Measurements from ENCODE around the gene MTOR. TPM values are rescaled to one million over a fixed set of nuclear protein-coding genes. Genes with fewer than 3 reads are reported as not detected.

Gene MTOR
- total and polyA plus RNA-seq, 2 donors (not counting 3 experiments of a cell fraction or from before 2014, with no cell fraction given), result 33.5 to 50.4 TPM

GRCh38 chr1:11291049-11291448 is 28.7 kb upstream of the MTOR start:
- no peak overlapping the region for H3K4me2 ChIP-seq (ENCODE audit: insufficient read depth, low read length)
- H3K4me3 ChIP-seq (replicated peaks in 1 of 3; ENCODE audit: insufficient read depth in 1 of 3, low read depth in 1 of 3, low read length in 3 of 3), result no peak overlapping the region
- no peak for TF ChIP-seq GATA2 (IDR thresholded peaks at IDR 0.05; ENCODE audit: insufficient read depth, insufficient read length, low read depth, low read length)
- TF ChIP-seq POLR2A (IDR thresholded peaks at IDR 0.05; ENCODE audit: low read depth, low read length), result no peak
- no peak for TF ChIP-seq CTCF (IDR thresholded peaks at IDR 0.05; ENCODE audit: extremely low read depth in 1 of 2, insufficient read depth in 1 of 2, low read depth in 1 of 2, low read length in 2 of 2)
- TF ChIP-seq POLR2AphosphoS5 (IDR thresholded peaks at IDR 0.05; ENCODE audit: insufficient read depth, low read depth, low read length), result no peak
- TF ChIP-seq JUN (IDR thresholded peaks at IDR 0.05; ENCODE audit: borderline replicate concordance, insufficient read depth, insufficient read length, low read depth), result no peak
- H3K9me1 ChIP-seq (replicated peaks; ENCODE audit: control insufficient read depth, extremely low read depth, insufficient read depth, low read length), result no peaks in the 10 kb centered on the region
- FAIRE-seq (no peak), DNase-seq (ENCODE audit: low read depth, low spot score) (no peak)
- H3K9me3 ChIP-seq (replicated peaks; ENCODE audit: control insufficient read depth, insufficient read depth, low read length), result no peaks in the 10 kb centered on the region
- H3K27ac ChIP-seq (ENCODE audit: insufficient read depth, low read depth, low read length), result no peak overlapping the region
- ChIA-PET CTCF (interaction anchor here (1.1 to 1.5 kb wide), 3 partner anchors 20 to 355 kb away, joined by 3 to 4 read pairs (median 3); no protein-coding TSS in a partner anchor), POLR2A (interaction anchor here (0.6 to 1.2 kb wide), 2 partner anchors 11 to 22 kb away, joined by 3 read pairs; no protein-coding TSS in a partner anchor)
- dilution Hi-C loops (cut with MboI; ENCODE audit: extremely low pct_ligation_motif_present, low sequenced_read_pairs) (no loop called here), intact Hi-C loops (cut with micrococcal nuclease) (no loop called here)
- peaks cover 0 to 3% of the 10 kb centered on the region in 2 experiments for H3K36me3 ChIP-seq (ENCODE audit: control insufficient read depth in 2 of 2, extremely low read depth in 1 of 2, insufficient read depth in 2 of 2, low read length in 2 of 2)
- no TSS peak for BruUV-seq (replicated peaks)
- no peaks in the 10 kb centered on the region for H3K79me2 ChIP-seq (ENCODE audit: control insufficient read depth, insufficient read depth, low read length)
- no peak overlapping the region for H3K9ac ChIP-seq (replicated peaks; ENCODE audit: extremely low read depth, insufficient read depth, low read length)
- H3K4me1 ChIP-seq (ENCODE audit: control insufficient read depth, extremely low read depth, insufficient read depth, low read length), result no peaks in the 10 kb centered on the region
- no peak overlapping the region for H2AFZ ChIP-seq (ENCODE audit: low read depth, low read length)
- no peaks in the 10 kb centered on the region for H4K20me1 ChIP-seq (replicated peaks; ENCODE audit: control insufficient read depth, extremely low read depth, insufficient read depth, low read length)
- H3K27me3 ChIP-seq (ENCODE audit: control insufficient read depth in 2 of 2, insufficient read depth in 2 of 2, low read length in 2 of 2), result no peaks in the 10 kb centered on the region

GRCh38 chr1:11289064-11289463 is 26.7 kb upstream of the MTOR start:
- intact Hi-C loops (cut with micrococcal nuclease) (no loop called here), dilution Hi-C loops (cut with MboI; ENCODE audit: extremely low pct_ligation_motif_present, low sequenced_read_pairs) (no loop called here)
- CTCF ChIA-PET, result no interaction called here
- no peaks in the 10 kb centered on the region for H3K79me2 ChIP-seq (ENCODE audit: control insufficient read depth, insufficient read depth, low read length)
- TF ChIP-seq POLR2AphosphoS5 (IDR thresholded peaks at IDR 0.05; ENCODE audit: insufficient read depth, low read depth, low read length) (no peak), MAX (IDR thresholded peaks at IDR 0.05; ENCODE audit: insufficient read depth, insufficient read length) (no peak), POLR2A (IDR thresholded peaks at IDR 0.05; ENCODE audit: low read depth, low read length) (no peak), CTCF (IDR thresholded peaks at IDR 0.05; ENCODE audit: extremely low read depth in 1 of 2, insufficient read depth in 1 of 2, low read depth in 1 of 2, low read length in 2 of 2) (no peak), GATA2 (IDR thresholded peaks at IDR 0.05; ENCODE audit: insufficient read depth, insufficient read length, low read depth, low read length) (no peak), EZH2 (IDR thresholded peaks at IDR 0.05; ENCODE audit: borderline replicate concordance, low read depth, low read length, severe bottlenecking) (no peak), MYC (IDR thresholded peaks at IDR 0.05; ENCODE audit: low read depth, low read length) (no peak), JUN (IDR thresholded peaks at IDR 0.05; ENCODE audit: borderline replicate concordance, insufficient read depth, insufficient read length, low read depth) (no peak), FOS (IDR thresholded peaks at IDR 0.05; ENCODE audit: borderline replicate concordance, insufficient read depth, low read length) (no peak)
- no peak overlapping the region for H2AFZ ChIP-seq (ENCODE audit: low read depth, low read length)
- no TSS peak for BruUV-seq (replicated peaks)
- H3K9me1 ChIP-seq (replicated peaks; ENCODE audit: control insufficient read depth, extremely low read depth, insufficient read depth, low read length), result no peaks in the 10 kb centered on the region
- no peak overlapping the region for H3K4me3 ChIP-seq (replicated peaks in 1 of 3; ENCODE audit: insufficient read depth in 1 of 3, low read depth in 1 of 3, low read length in 3 of 3)
- no peaks in the 10 kb centered on the region for H3K27me3 ChIP-seq (ENCODE audit: control insufficient read depth in 2 of 2, insufficient read depth in 2 of 2, low read length in 2 of 2)
- DNase-seq (ENCODE audit: low read depth, low spot score), result no peak
- no peak for FAIRE-seq
- no peak overlapping the region for H3K4me2 ChIP-seq (ENCODE audit: insufficient read depth, low read length)
- H3K27ac ChIP-seq (ENCODE audit: insufficient read depth, low read depth, low read length), result no peak overlapping the region
- no peaks in the 10 kb centered on the region for H4K20me1 ChIP-seq (replicated peaks; ENCODE audit: control insufficient read depth, extremely low read depth, insufficient read depth, low read length)
- no peaks in the 10 kb centered on the region for H3K4me1 ChIP-seq (ENCODE audit: control insufficient read depth, extremely low read depth, insufficient read depth, low read length)
- H3K36me3 ChIP-seq (ENCODE audit: control insufficient read depth in 2 of 2, extremely low read depth in 1 of 2, insufficient read depth in 2 of 2, low read length in 2 of 2), result peaks cover 3 to 5% of the 10 kb centered on the region in 2 experiments
- POLR2A ChIA-PET, result no interaction called here
- H3K9me3 ChIP-seq (replicated peaks; ENCODE audit: control insufficient read depth, insufficient read depth, low read length), result no peaks in the 10 kb centered on the region
- no peak overlapping the region for H3K9ac ChIP-seq (replicated peaks; ENCODE audit: extremely low read depth, insufficient read depth, low read length)

Measured in endothelial cell of umbilical vein (primary cell).